Measurements from ENCODE around the gene OPN3.

The OPN3 gene

DNA sequence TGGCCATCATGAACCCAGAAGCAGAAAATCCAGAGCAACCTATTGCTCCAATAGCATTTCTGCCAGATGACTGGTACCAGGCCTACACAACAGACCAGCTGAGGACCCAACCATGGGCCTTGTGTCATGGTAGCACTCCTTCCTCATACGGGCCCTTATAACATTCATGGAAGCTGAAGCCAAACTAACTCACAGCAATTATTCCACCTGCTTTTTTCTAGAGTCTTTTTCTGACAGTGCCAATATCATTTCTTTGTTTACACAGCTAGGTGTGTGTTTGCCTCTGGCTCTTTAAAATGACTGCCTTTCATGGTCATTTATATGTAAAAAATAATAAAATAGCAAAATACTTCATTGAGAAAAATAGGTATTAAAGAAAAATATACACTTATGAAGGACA, 8.0 kb upstream of the OPN3 start:
- intact Hi-C loops (cut with DNase I): no loop called here
- no peak for DNase-seq

- intact Hi-C loops (cut with DNase I): no loop called here
- DNase-seq: no peak
Observed at GRCh38 chr1:241647658-241648057, 7.5 kb upstream of the OPN3 start.

DNA sequence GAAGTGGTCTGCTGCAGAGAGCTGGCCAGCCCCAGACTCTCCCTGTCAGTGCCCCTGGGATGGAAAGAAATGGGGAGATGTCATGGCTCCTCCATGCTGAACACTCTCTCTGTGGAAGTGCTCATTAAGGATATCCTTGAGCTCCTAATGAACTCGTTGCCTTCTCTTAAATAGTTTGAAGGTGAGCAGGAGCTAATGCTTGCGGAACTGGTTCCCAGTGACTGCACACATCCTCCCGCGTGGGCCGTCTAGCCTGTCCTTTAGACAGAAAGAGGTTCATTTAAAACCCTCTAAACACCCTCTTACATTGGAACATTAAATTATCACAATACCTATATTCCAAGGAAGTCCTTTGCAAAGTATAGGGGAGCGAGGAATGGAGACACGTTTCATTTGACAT, 6.0 kb upstream of the OPN3 start:
- no peak for DNase-seq
- intact Hi-C loops (cut with DNase I): no loop called here

GRCh38 chr1:241645199-241645598, 5.0 kb upstream of the OPN3 start:
- DNase-seq: no peak
- intact Hi-C loops (cut with DNase I): no loop called here

GRCh38 chr1:241644259-241644658, 4.1 kb upstream of the OPN3 start:
- no peak for DNase-seq
- intact Hi-C loops (cut with DNase I): loop anchor here (5.0 kb wide), 1 partner anchor 203 kb away; the partner anchor contains the start of gene EXO1

- no peak for DNase-seq
- intact Hi-C loops (cut with DNase I): loop anchor here (5.0 kb wide), 1 partner anchor 205 kb away; the partner anchor contains the start of gene EXO1
Observed at GRCh38 chr1:241642593-241642944, 2.4 kb upstream of the OPN3 start.

GRCh38 chr1:241641773-241642592, 1.8 kb upstream of the OPN3 start:
- no peak for DNase-seq
- intact Hi-C loops (cut with DNase I): loop anchor here (5.0 kb wide), 1 partner anchor 205 kb away; the partner anchor contains the start of gene EXO1

DNA sequence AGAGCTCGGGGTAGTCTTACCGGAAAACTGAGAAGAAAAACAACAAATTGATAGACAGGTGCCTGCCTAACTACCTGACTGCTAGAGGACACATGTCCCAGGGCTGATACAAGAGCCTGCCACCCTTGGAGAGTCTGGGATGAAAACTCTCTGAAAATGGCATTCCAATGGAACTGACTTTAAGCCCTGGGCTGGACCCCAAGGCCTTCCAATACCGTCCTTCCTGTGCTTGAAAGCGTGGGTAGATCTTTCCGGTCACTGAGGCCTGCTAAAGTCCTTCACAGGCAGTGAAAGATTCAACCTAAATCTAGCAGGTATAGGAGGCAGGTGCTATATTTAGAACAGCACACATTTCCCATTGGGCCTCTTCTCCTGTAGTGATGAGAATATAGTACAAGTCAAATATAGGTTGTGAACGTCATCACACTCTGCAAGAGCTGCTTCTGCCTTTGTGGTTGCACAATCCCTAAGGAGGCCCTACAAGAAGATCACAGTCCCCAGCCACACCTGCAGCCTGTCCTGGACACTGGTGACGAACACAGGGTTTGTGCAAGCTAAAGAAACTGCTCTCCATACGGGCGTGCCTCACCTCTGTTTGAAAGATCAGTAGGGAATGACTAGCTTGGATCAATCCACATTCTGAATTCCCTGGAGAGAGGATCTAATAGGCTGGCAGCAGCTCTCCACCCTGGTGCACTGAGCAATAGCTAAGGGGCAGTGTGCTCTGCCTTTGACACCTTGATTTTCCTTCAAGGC, 876 bp upstream of the OPN3 start:
- intact Hi-C loops (cut with DNase I): loop anchor here (5.0 kb wide), 1 partner anchor 206 kb away; the partner anchor contains the start of gene EXO1
- peak in 3 of 42 donors; percentile 8 to 44 (median 14) for DNase-seq

GRCh38 chr1:241639623-241640148, 483 bp downstream of the OPN3 start:
- intact Hi-C loops (cut with DNase I): loop anchor here (5.0 kb wide), 1 partner anchor 208 kb away; the partner anchor contains the start of gene EXO1
- DNase-seq: peak in 31 of 42 donors; percentile 4 to 56 (median 20)

DNA sequence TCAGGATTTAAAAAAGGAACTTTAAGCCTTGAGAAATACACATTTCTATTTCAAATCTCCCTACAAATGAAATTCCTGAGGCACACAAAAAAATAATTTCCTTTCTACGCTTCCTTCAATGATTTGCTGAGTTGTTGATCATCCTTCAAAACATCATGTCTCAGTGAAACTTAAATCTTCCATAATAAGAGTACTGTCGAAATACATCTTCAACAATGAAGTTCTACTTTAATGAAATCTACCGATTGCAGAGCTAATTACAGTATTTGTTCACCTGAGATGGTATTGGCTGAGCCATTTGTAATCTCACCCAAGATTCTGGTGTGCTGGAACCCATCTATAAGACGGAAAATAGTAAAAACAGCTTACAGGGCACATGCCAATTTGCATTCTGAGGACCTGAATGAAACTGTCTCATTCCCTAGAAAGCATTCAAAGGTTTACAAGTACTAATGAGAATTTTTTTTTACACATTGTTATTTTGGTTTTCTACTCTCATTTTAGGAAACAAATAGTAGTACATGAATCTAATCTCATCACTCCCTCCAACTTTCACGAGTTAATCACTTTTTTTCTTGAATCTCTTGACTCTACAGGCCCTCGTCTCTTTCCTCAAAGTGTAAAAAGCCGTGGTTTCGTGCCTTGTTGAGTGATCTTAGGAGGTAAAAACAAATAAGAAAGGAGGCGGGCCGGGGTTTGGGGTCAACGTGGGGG, 1.1 kb downstream of the OPN3 start:
- no peak for DNase-seq
- intact Hi-C loops (cut with DNase I): no loop called here

DNA sequence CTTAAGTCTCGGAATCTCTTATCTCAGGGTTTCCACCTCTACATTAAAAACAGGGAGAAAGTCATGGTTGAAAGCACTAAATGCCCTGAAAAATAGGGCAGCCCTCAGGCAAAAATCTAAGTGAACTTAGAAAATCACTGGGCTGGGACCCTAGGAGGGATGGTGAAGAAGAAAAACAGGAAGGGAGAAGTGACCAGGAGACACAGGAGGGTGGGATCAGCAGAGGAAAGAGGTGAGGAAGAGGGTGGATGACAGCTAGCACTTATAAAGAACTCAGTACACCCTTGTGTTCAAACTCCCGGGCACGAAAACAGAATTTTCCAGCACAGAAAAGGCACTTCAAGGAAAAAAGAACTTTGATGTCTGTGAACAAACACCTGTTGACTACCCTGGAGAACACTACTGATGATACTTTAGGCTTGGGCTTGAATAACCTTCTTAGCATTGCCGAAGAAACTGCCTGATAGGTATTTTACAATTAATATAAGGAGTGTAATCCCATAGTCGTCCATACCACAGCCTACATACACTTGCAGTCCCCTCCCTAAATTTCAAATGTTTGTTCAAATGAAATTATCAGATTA, 2.0 kb downstream of the OPN3 start:
- DNase-seq: no peak
- intact Hi-C loops (cut with DNase I): no loop called here

DNA sequence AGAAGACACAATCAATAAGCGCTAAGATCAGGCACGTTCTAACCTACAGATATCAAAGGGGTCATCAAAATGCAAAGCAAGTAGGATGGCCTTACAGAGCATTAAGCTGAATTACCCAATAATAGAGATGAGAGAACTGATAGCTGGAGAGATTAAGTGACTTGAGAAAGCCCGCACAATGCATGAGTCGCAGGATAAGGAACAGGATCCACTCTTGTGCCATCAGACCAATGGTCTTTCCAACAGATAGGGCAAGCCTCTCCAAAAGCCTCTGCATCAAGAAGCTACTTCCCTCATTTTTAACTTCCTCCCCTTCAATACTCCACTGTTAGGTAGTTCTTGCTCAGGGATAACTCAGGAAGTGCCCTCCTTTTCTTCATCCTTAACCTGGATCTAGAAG, 2.6 kb downstream of the OPN3 start:
- intact Hi-C loops (cut with DNase I): no loop called here
- DNase-seq: no peak

GRCh38 chr1:241637046-241637590, 3.1 kb downstream of the OPN3 start:
- no peak for DNase-seq
- intact Hi-C loops (cut with DNase I): no loop called here

GRCh38 chr1:241636291-241636690, 3.9 kb downstream of the OPN3 start:
- intact Hi-C loops (cut with DNase I): no loop called here
- no peak for DNase-seq

DNA sequence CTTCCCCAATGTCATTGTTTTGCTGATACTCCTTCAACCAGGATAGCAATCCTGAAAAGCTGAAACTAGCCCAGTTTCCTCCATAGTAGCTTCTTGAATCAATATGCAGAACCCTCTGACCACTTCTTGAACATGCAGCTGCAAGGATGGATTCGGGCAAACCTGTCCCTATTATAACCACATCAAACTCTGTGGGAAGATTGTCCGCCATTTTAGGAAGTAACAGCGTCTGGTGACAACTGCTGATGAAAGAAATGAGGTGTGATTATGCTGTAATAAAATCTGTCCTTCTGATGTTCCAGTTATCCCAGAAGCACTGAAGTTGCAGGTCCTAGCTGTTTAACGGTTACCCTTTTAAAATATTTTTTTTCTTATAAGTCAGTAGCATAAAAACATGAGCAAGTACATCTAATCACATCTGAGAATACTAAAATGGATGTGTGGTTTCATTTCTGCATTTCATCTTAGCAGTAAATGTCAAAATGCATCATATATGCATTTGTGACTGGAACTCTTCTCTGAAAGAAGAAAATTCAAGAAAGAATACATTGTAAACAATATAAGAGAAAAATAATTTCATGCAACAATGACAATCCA, 4.5 kb downstream of the OPN3 start:
- intact Hi-C loops (cut with DNase I): no loop called here
- DNase-seq: no peak

- intact Hi-C loops (cut with DNase I): no loop called here
- DNase-seq: no peak
Observed at GRCh38 chr1:241632987-241633386, 7.2 kb downstream of the OPN3 start.

DNA sequence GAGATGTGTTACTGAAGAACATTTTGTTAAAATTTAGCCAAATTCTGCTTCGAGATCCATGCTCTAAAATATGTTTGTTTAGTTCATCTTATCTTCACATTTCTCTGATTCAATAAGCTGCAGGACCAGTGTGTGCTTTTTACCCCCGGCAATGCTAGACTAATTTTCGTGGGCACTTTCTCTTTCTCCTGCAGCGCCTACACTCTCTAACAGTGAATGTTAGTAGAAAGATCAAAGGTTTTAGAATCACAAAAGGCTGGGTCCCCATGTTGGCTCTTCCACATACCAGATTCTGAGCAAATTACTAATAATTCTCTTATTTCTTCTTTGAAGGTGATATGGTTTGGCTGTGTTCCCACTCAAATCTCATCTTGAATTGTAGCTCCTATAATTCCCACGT, 8.5 kb downstream of the OPN3 start:
- intact Hi-C loops (cut with DNase I): no loop called here
- no peak for DNase-seq

DNA sequence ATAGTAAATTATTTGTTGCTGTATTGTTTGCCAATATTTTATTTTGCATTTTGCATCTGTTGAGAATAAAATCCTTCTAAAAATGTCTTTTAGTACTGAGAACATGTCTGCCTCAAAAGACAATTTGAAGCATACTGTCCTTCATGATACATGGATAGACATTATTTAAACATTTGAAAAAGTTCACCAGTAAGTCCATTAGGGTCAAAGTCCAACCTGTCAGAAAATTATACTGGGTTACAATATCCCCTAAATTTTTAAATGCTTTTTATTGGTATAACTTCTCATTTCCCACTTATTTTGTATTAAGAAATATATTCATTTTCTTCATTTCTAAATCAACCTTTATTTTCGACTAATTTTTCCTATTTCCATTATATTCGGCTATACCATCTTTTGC, 9.3 kb downstream of the OPN3 start:
- DNase-seq: no peak
- intact Hi-C loops (cut with DNase I): no loop called here
